Right atrium auricular region (tissue), 2 donors: ENCODE data around the gene FCRLA. TPM values are rescaled to one million over a fixed set of nuclear protein-coding genes. Genes with fewer than 3 reads are reported as not detected.
"Not testable (repeated sequence)": the region's sequence is repeated elsewhere in the genome, so short reads cannot be mapped to it uniquely, and the experiment has no call there.

Experiments used
- DNase-seq: peaks from one replicate; pipeline ENCODE4 v3.0.0-alpha.2; 2019; ENCODE audit warnings: low spot score
- H3K27ac ChIP-seq, 2 donors: fragments of 200-600 bp; sonication (generic); 1 replicate in 1 of 2; 2 replicates in 1 of 2; pipeline ENCODE4 v1.5.1; 2016 to 2019
- H3K27me3 ChIP-seq, 2 donors: fragments of 200-600 bp; sonication (generic); one replicate each; pipeline versions ENCODE4 v1.5.1 to v1.6.0; 2017 to 2019
- H3K36me3 ChIP-seq: fragments of 200-600 bp; sonication (generic); one replicate; pipeline ENCODE4 v1.5.1; 2016
- H3K4me1 ChIP-seq, 2 donors: fragments of 200-600 bp; sonication (generic); one replicate each; pipeline versions ENCODE4 v1.5.1 to v1.6.0; 2017 to 2019
- H3K4me3 ChIP-seq, 2 donors: fragments of 200-600 bp; sonication (generic); 1 replicate in 1 of 2; 2 replicates in 1 of 2; pipeline ENCODE4 v1.5.1; 2017 to 2019; ENCODE audit warnings: mild to moderate bottlenecking in 1 of 2, moderate library complexity in 1 of 2
- H3K9me3 ChIP-seq, 2 donors: fragments of 200-600 bp; sonication (generic); one replicate each; pipeline ENCODE4 v1.5.1; 2019
- CTCF ChIP-seq, 2 donors: fragments of 200-600 bp; sonication (generic); IDR thresholded peaks; one replicate each; pipeline ENCODE4 v1.5.1; 2019; ENCODE audit warnings: antibody characterized with exemption in 2 of 2
- total RNA-seq, 2 donors: library from RNA; depleted of rRNA; stranded (reverse); fragments of >200 nt; gene quantifications; one replicate each; pipeline ENCODE4 v1.1.0, GENCODE V29; 2016

Gene FCRLA
- total RNA-seq, 2 donors from 2014 or later, result 0.20 TPM; not detected in 1

- Histone ChIP-seq H3K36me3 (no peaks in the 10 kb centered on the region), H3K27ac (no peak overlapping the region), H3K9me3 (no peaks in the 10 kb centered on the region), H3K4me1 (peaks cover 0 to 12% of the 10 kb centered on the region in 2 donors), H3K27me3 (no peaks in the 10 kb centered on the region), H3K4me3 (no peak overlapping the region)
- no peak for TF ChIP-seq CTCF (IDR thresholded peaks at IDR 0.05)
- DNase-seq, result no peak
Observed at GRCh38 chr1:161722406-161722805, 15.4 kb downstream of the FCRLA start.

GRCh38 chr1:161723459-161724141 lies 16.6 kb downstream of the FCRLA start:
- Histone ChIP-seq H3K27me3 (no peaks in the 10 kb centered on the region), H3K4me3 (no peak overlapping the region), H3K36me3 (no peaks in the 10 kb centered on the region), H3K27ac (no peak overlapping the region), H3K9me3 (no peaks in the 10 kb centered on the region), H3K4me1 (peaks cover 0 to 15% of the 10 kb centered on the region in 2 donors)
- no peak for TF ChIP-seq CTCF (IDR thresholded peaks at IDR 0.05)
- DNase-seq, result no peak

GRCh38 chr1:161725258-161725907 lies 18.4 kb downstream of the FCRLA start:
- not testable (repeated sequence) for H3K9me3 ChIP-seq, H3K27me3 ChIP-seq, DNase-seq, H3K36me3 ChIP-seq
- Histone ChIP-seq H3K4me1 (peaks cover 0 to 15% of the 10 kb centered on the region in 2 donors), H3K27ac (peak overlapping the region in 1 of 2 donors; percentile 81), H3K4me3 (peak overlapping the region; percentile 73 to 75)

- Histone ChIP-seq H3K4me3 (peak overlapping the region; percentile 73 to 75), H3K27me3 (no peaks in the 10 kb centered on the region), H3K27ac (peak overlapping the region; percentile 79 to 81), H3K36me3 (no peaks in the 10 kb centered on the region), H3K4me1 (peaks cover 0 to 15% of the 10 kb centered on the region in 2 donors), H3K9me3 (no peaks in the 10 kb centered on the region)
- TF ChIP-seq CTCF (IDR thresholded peaks at IDR 0.05), result no peak
- peak; percentile 59 for DNase-seq
Observed at GRCh38 chr1:161725908-161726472, 19.0 kb downstream of the FCRLA start.

GRCh38 chr1:161726473-161727255 lies 19.6 kb downstream of the FCRLA start:
- H3K27me3 ChIP-seq, result no peaks in the 10 kb centered on the region
- H3K4me3 ChIP-seq, result peak overlapping the region; percentile 73 to 75
- no peak for TF ChIP-seq CTCF (IDR thresholded peaks at IDR 0.05)
- no peaks in the 10 kb centered on the region for H3K36me3 ChIP-seq
- no peaks in the 10 kb centered on the region for H3K9me3 ChIP-seq
- peak; percentile 83 for DNase-seq
- peak overlapping the region; percentile 79 to 81 for H3K27ac ChIP-seq
- H3K4me1 ChIP-seq, result peaks cover 0 to 15% of the 10 kb centered on the region in 2 donors
